ENCODE measurements around the gene ALK. TPM values are rescaled to one million over a fixed set of nuclear protein-coding genes. Genes with fewer than 3 reads are reported as not detected.

The ALK gene
- total and polyA plus RNA-seq, 10 of the 15 experiments (the other 5 are each of a cell fraction or from before 2014, with no cell fraction given), result 0.11 TPM; not detected in 9

DNA sequence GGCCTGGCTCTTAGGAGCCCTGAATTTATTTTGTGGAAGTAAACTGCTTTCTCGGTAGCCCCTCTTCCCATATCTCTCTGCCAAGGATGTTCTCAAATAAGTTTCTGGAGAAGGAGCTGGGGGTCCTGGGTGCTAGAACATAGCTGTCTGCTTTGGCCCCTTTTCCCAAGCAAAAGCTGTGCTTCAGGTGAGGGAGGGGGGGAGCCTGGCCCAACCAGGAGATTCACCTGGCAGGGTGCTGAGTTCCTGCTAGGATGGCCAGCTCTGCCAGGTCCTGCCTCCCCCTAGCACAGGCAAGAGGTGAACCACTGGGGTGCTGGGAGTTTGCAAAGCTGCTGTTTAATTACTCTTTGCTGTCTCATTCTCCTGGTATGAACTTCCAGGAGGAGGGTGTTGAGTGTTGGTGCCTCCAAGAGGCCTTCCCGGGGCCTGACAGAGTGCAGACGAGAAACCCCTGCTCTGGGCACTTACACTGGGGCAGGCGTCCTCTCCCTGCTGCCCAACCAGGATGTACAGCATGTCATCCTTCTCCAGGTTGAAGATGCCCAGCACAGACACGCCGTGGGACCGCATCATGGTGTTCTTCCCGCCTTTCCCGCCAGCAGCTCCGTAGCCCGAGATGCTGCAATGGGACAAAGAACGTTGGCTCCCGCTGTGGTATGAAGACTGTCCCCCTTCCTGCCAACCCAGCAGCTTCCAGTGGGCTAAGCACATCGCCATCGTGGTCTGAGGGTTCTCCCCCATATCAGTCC, 682.0 kb downstream of the ALK start (continued):
- no peak for TF ChIP-seq EP300 (IDR thresholded peaks at IDR 0.05; ENCODE audit: borderline replicate concordance in 1 of 2, control insufficient read depth in 1 of 2, low read depth in 2 of 2, low read length in 2 of 2)
- TF ChIP-seq JUND (IDR thresholded peaks at IDR 0.05; ENCODE audit: low read depth, low read length), result no peak
- no peak for TF ChIP-seq GATAD2B (conservative IDR thresholded peaks at IDR 0.05; ENCODE audit: low read depth)
- TF ChIP-seq HDAC6 (IDR thresholded peaks at IDR 0.05; ENCODE audit: unreplicated experiment), result no peak
- no peak for TF ChIP-seq SRF (IDR thresholded peaks at IDR 0.05; ENCODE audit: low read depth in 2 of 2, low read length in 2 of 2)
- TF ChIP-seq SUPT20H (IDR thresholded peaks at IDR 0.05; ENCODE audit: borderline replicate concordance, control insufficient read depth, low read depth, low read length), result no peak
- TF ChIP-seq PAX5 (IDR thresholded peaks at IDR 0.05; ENCODE audit: borderline replicate concordance, low read depth, low read length), result no peak
- no peak for TF ChIP-seq ATF3 (IDR thresholded peaks at IDR 0.05; ENCODE audit: borderline replicate concordance, extremely low read depth, low read depth, low read length)
- no peak for TF ChIP-seq NFIC (IDR thresholded peaks at IDR 0.05; ENCODE audit: low read depth, low read length)
- TF ChIP-seq SMARCA5 (IDR thresholded peaks at IDR 0.05), result no peak

DNA sequence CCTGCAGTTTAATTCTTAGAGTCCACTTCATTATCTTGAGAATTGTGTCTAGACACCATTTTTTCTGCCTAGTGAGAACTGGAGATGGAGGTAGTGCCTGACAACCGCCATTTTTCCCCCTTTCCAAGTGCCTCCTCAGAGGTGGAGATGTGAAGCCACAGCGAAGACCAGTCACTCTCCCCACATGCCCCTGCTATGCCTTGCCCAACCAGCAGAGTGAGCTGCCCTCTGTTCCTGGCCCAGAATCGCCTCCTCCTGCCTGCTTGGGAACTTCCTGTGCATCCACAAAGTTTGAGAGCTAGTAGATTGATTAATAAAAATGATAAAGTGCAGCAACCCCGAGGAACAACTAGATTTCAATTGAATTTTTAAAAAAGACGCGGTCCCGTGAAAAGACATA, 682.9 kb downstream of the ALK start:
- H3K4me3 ChIP-seq, result no peak overlapping the region
- H2AFZ ChIP-seq (ENCODE audit: control insufficient read depth, low read depth, low read length), result no peak overlapping the region
- H3K79me2 ChIP-seq (ENCODE audit: control insufficient read depth, insufficient read depth, low read length), result no peaks in the 10 kb centered on the region
- H3K27me3 ChIP-seq (replicated peaks in 1 of 2; ENCODE audit: control insufficient read depth in 2 of 2, insufficient read depth in 2 of 2, low read length in 1 of 2), result peaks cover 0 to 2% of the 10 kb centered on the region in 2 experiments; a peak in 2 of 4 replicates
- no peak overlapping the region for H3K27ac ChIP-seq (ENCODE audit: control insufficient read depth, insufficient read depth)
- peaks cover 13% of the 10 kb centered on the region for H3K4me1 ChIP-seq (ENCODE audit: control insufficient read depth, insufficient read depth, low read length)
- ATAC-seq (peak; percentile 85), FAIRE-seq (no peak), DNase-seq (ENCODE audit: low read depth, low spot score) (no peak)
- intact Hi-C loops (cut with micrococcal nuclease; ENCODE audit: unreplicated experiment) (no loop called here), in situ Hi-C loops (cut with MboI) (no loop called here)
- no TSS peak for BruUV-seq (replicated peaks)
- 53% methylated on average over 7 of the region's 7 CpGs for WGBS (ENCODE audit: insufficient coverage, insufficient replicate concordance, low lambda C conversion rate, missing lambda C conversion rate)
- ChIA-PET RAD21 (ENCODE audit: unreplicated experiment) (interaction anchor here (0.7 kb wide), 1 partner anchor 213 kb away, joined by 3 read pairs; no protein-coding TSS in a partner anchor), POLR2A (no interaction called here), SMC1A (ENCODE audit: uncharacterized antibody, unreplicated experiment) (interaction anchor here (0.9 to 1.0 kb wide), 2 partner anchors 44 to 70 kb away, joined by 3 to 5 read pairs; no protein-coding TSS in a partner anchor), CTCF (interaction anchor here (0.6 to 1.7 kb wide), 5 partner anchors 10 to 1961 kb away, joined by 3 to 5 read pairs (median 4); no protein-coding TSS in a partner anchor)
- H3K4me2 ChIP-seq (ENCODE audit: control insufficient read depth, insufficient read depth), result no peak overlapping the region
- no peaks in the 10 kb centered on the region for H3K36me3 ChIP-seq (ENCODE audit: control insufficient read depth in 2 of 2, insufficient read depth in 2 of 2, low read length in 1 of 2)
- no peaks in the 10 kb centered on the region for H3K9me3 ChIP-seq (replicated peaks; ENCODE audit: control insufficient read depth, insufficient read depth, low read length)
- H3K9ac ChIP-seq (ENCODE audit: control insufficient read depth, insufficient read depth, low read length), result no peak overlapping the region
- no peaks in the 10 kb centered on the region for H4K20me1 ChIP-seq (ENCODE audit: control insufficient read depth, insufficient read depth)
- peak; percentile 55; the same call in 1 of the 2 replicates for TF ChIP-seq SMC3 (IDR thresholded peaks at IDR 0.05; ENCODE audit: borderline replicate concordance, low read length)
- peak; percentile 63 for TF ChIP-seq RAD21 (IDR thresholded peaks at IDR 0.05; ENCODE audit: insufficient read depth, low read depth, low read length)
- peak; percentile 58 to 77 (median 72) for TF ChIP-seq CTCF (IDR thresholded peaks at IDR 0.05 in 2 of 3, conservative IDR thresholded peaks at IDR 0.05 in 1 of 3; ENCODE audit: control insufficient read depth in 2 of 3, extremely low read depth in 1 of 3, insufficient read depth in 1 of 3, low read depth in 3 of 3, low read length in 3 of 3)
- TF ChIP-seq, protein P1, sequence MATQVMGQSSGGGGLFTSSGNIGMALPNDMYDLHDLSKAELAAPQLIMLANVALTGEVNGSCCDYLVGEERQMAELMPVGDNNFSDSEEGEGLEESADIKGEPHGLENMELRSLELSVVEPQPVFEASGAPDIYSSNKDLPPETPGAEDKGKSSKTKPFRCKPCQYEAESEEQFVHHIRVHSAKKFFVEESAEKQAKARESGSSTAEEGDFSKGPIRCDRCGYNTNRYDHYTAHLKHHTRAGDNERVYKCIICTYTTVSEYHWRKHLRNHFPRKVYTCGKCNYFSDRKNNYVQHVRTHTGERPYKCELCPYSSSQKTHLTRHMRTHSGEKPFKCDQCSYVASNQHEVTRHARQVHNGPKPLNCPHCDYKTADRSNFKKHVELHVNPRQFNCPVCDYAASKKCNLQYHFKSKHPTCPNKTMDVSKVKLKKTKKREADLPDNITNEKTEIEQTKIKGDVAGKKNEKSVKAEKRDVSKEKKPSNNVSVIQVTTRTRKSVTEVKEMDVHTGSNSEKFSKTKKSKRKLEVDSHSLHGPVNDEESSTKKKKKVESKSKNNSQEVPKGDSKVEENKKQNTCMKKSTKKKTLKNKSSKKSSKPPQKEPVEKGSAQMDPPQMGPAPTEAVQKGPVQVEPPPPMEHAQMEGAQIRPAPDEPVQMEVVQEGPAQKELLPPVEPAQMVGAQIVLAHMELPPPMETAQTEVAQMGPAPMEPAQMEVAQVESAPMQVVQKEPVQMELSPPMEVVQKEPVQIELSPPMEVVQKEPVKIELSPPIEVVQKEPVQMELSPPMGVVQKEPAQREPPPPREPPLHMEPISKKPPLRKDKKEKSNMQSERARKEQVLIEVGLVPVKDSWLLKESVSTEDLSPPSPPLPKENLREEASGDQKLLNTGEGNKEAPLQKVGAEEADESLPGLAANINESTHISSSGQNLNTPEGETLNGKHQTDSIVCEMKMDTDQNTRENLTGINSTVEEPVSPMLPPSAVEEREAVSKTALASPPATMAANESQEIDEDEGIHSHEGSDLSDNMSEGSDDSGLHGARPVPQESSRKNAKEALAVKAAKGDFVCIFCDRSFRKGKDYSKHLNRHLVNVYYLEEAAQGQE (IDR thresholded peaks at IDR 0.05; ENCODE audit: low read depth, low read length), result no peak
- TF ChIP-seq ESRRA (IDR thresholded peaks at IDR 0.05; ENCODE audit: low read length), result no peak
- no peak for TF ChIP-seq NR2C2 (IDR thresholded peaks at IDR 0.05; ENCODE audit: borderline replicate concordance, control insufficient read depth, insufficient read length, low read depth)

All from GM12878 (cell line).